Panc1 (cell line): ENCODE data around the gene RALGPS1. TPM values are rescaled to one million over a fixed set of nuclear protein-coding genes. Genes with fewer than 3 reads are reported as not detected.

Source experiments
- ATAC-seq: fragments of 200-7000 bp; cut with Tn5 transposase; 2 replicates; pipeline ENCODE4 v1.9.1; 2020; ENCODE audit warnings: mild to moderate bottlenecking, moderate library complexity
- BruUV-seq: library from RNA; stranded (reverse); fragments of 400-500 nt; replicated peaks from 2 replicates; lab custom pipeline; 2021; lab: Mats Ljungman, UMichigan
- CTCF ChIA-PET: fragments of 300-600 bp; sonication (Branson Sonifier 250); formaldehyde crosslinking; loops from one replicate; lab custom pipeline; 2022; ENCODE audit warnings: antibody characterized with exemption; lab: Charles Lee
- POLR2A ChIA-PET: fragments of 300-600 bp; sonication (Branson Sonifier 250); formaldehyde crosslinking; loops from one replicate; lab custom pipeline; 2022; ENCODE audit warnings: antibody characterized with exemption; lab: Charles Lee
- DNase-seq: peaks from one replicate; pipeline ENCODE4 v3.0.0-alpha.2; 2010; ENCODE audit warnings: low read depth, low spot score
- H3K27ac ChIP-seq: 2 replicates; pipeline ENCODE4 v1.5.1; 2011; ENCODE audit warnings: mild to moderate bottlenecking, low read length, inconsistent platforms
- H3K27me3 ChIP-seq: fragments of 200-500 bp; sonication (Bioruptor generic); 2 replicates; pipeline ENCODE4 v1.6.0; 2014; ENCODE audit warnings: low read length, inconsistent platforms; ENCODE audit not compliant: control insufficient read depth, insufficient read depth
- H3K36me3 ChIP-seq: fragments of 200-500 bp; sonication (Bioruptor generic); 2 replicates; pipeline ENCODE4 v1.5.1; 2014; ENCODE audit warnings: inconsistent platforms, mild to moderate bottlenecking, low read length, moderate library complexity; ENCODE audit not compliant: control insufficient read depth, insufficient read depth
- H3K4me1 ChIP-seq: 2 replicates; pipeline ENCODE4 v1.5.1; 2011; ENCODE audit warnings: inconsistent platforms, mild to moderate bottlenecking, low read length, moderate library complexity; ENCODE audit not compliant: control insufficient read depth, insufficient read depth
- H3K4me3 ChIP-seq, 2 experiments: 2 replicates each; pipeline ENCODE4 v1.5.1; 2011 to 2012; ENCODE audit warnings: low read depth in 2 of 2, low read length in 2 of 2, mild to moderate bottlenecking in 2 of 2, inconsistent platforms in 1 of 2, moderate library complexity in 1 of 2
- H3K9me3 ChIP-seq: fragments of 200-500 bp; sonication (Bioruptor generic); 2 replicates; pipeline ENCODE4 v1.5.1; 2014; ENCODE audit warnings: low read depth, mild to moderate bottlenecking, inconsistent platforms, low read length, moderate library complexity; ENCODE audit not compliant: control insufficient read depth, insufficient read depth
- CTCF ChIP-seq: fragments of 450-650 bp; IDR thresholded peaks from 2 replicates; pipeline ENCODE4 v1.5.1; 2017; ENCODE audit warnings: mild to moderate bottlenecking
- POLR2AphosphoS5 ChIP-seq: IDR thresholded peaks from 2 replicates; pipeline ENCODE4 v1.6.1; 2012; ENCODE audit warnings: mild to moderate bottlenecking, low read depth, low read length, moderate library complexity
- REST ChIP-seq, 2 experiments: IDR thresholded peaks; 2 replicates each; pipeline ENCODE4 v1.6.1; 2011 to 2012; ENCODE audit warnings: low read depth in 2 of 2, control low read depth in 1 of 2, low read length in 1 of 2, mild to moderate bottlenecking in 1 of 2, moderate library complexity in 1 of 2; ENCODE audit not compliant: insufficient read depth in 1 of 2
- SIN3A ChIP-seq: IDR thresholded peaks from 2 replicates; pipeline ENCODE4 v1.6.1; 2012; ENCODE audit warnings: low read depth, mild to moderate bottlenecking, low read length, moderate library complexity, borderline replicate concordance; ENCODE audit not compliant: insufficient read depth
- TCF7L2 ChIP-seq: IDR thresholded peaks from 2 replicates; pipeline ENCODE4 v1.6.1; 2011; ENCODE audit warnings: mild to moderate bottlenecking, low read depth, low read length, inconsistent platforms
- in situ Hi-C: cut with HindIII; loops from 2 replicates; pipeline ENCODE4 v1.10.0; 2016; ENCODE audit warnings: low sequenced_read_pairs, low pct_unique_long_range_greater_than_20kb
- intact Hi-C: fragments of 100-400 bp; cut with micrococcal nuclease; formaldehyde crosslinking; loops from one replicate; pipeline ENCODE4 v1.10.0; 2022; ENCODE audit not compliant: unreplicated experiment
- total RNA-seq: library from RNA; stranded (reverse); gene quantifications from one replicate; pipeline ENCODE4 v1.2.1, GENCODE V29; 2021; ENCODE audit not compliant: unreplicated experiment

Gene RALGPS1
- total RNA-seq, 1 experiment from 2014 or later, result 7.2 TPM

GRCh38 chr9:127112056-127112455 lies 197.5 kb downstream of the RALGPS1 start:
- Histone ChIP-seq H3K4me1 (no peaks in the 10 kb centered on the region; the same call in 1 of the 2 replicates), H3K27ac (no peak overlapping the region), H3K4me3 (no peak overlapping the region), H3K27me3 (no peaks in the 10 kb centered on the region), H3K36me3 (no peaks in the 10 kb centered on the region), H3K9me3 (no peaks in the 10 kb centered on the region)
- DNase-seq (no peak), ATAC-seq (no peak)
- ChIA-PET CTCF (no interaction called here), POLR2A (no interaction called here)
- TF ChIP-seq SIN3A (no peak), TCF7L2 (no peak), REST (IDR thresholded peaks at IDR 0.05; ENCODE audit: insufficient read depth in 1 of 2, low read depth in 2 of 2, low read length in 1 of 2) (no peak), POLR2AphosphoS5 (no peak), CTCF (no peak)
- no TSS peak for BruUV-seq
- in situ Hi-C loops (no loop called here), intact Hi-C loops (no loop called here)

- Histone ChIP-seq H3K27me3 (no peaks in the 10 kb centered on the region), H3K9me3 (no peaks in the 10 kb centered on the region), H3K4me1 (no peaks in the 10 kb centered on the region; the same call in 1 of the 2 replicates), H3K36me3 (no peaks in the 10 kb centered on the region), H3K27ac (no peak overlapping the region), H3K4me3 (no peak overlapping the region)
- ChIA-PET POLR2A (no interaction called here), CTCF (no interaction called here)
- ATAC-seq (no peak), DNase-seq (no peak)
- intact Hi-C loops (no loop called here), in situ Hi-C loops (no loop called here)
- BruUV-seq, result no TSS peak
- TF ChIP-seq TCF7L2, result no peak
- no peak for TF ChIP-seq CTCF
- TF ChIP-seq REST (IDR thresholded peaks at IDR 0.05; ENCODE audit: insufficient read depth in 1 of 2, low read depth in 2 of 2, low read length in 1 of 2), result no peak
- no peak for TF ChIP-seq SIN3A
- no peak for TF ChIP-seq POLR2AphosphoS5
Measured at GRCh38 chr9:127112735-127113161, 198.2 kb downstream of the RALGPS1 start.
